HCT116 (cell line): ENCODE measurements around the gene TRA2A. TPM values are rescaled to one million over a fixed set of nuclear protein-coding genes. Genes with fewer than 3 reads are reported as not detected.

Experiments used
- ATAC-seq: fragments of 200-7000 bp; cut with Tn5 transposase; 2 replicates; pipeline ENCODE4 v1.9.1; 2020; ENCODE audit warnings: mild to moderate bottlenecking, moderate library complexity
- BruUV-seq: library from RNA; stranded (reverse); fragments of 400-500 nt; replicated peaks from 2 replicates; lab custom pipeline; 2021; lab: Mats Ljungman, UMichigan
- CTCF ChIA-PET: fragments of 300-600 bp; sonication (Branson Sonifier 250); formaldehyde crosslinking; loops from one replicate; lab custom pipeline; 2021; ENCODE audit warnings: antibody characterized with exemption; lab: Charles Lee
- POLR2A ChIA-PET: fragments of 300-600, 350-600 bp; sonication (Branson Sonifier 250); formaldehyde crosslinking; loops from one replicate; lab custom pipeline; 2021; ENCODE audit warnings: antibody characterized with exemption; lab: Charles Lee
- RAD21 ChIA-PET, 2 experiments: fragments of 300-600 bp; sonication (Branson Sonifier 250); formaldehyde crosslinking; loops; one replicate each; lab custom pipeline; 2023; ENCODE audit warnings: low total read pairs in 2 of 2; ENCODE audit not compliant: uncharacterized antibody in 2 of 2, unreplicated experiment in 2 of 2, low non-redundant PET in 1 of 2; lab: Charles Lee
- DNase-seq: peaks from one replicate; pipeline ENCODE4 v3.0.0-alpha.2; 2010; ENCODE audit warnings: low read depth, low spot score
- H2AFZ ChIP-seq: fragments of 200-600 bp; shearing (Covaris generic), sonication (generic); 2 replicates; pipeline ENCODE4 v1.6.1; 2017; ENCODE audit warnings: low read depth, mixed run types, mixed read lengths, antibody characterized with exemption, low read length; ENCODE audit not compliant: poor library complexity, severe bottlenecking
- H3K27ac ChIP-seq: 2 replicates; pipeline ENCODE4 v1.5.1; 2012; ENCODE audit warnings: low read depth, low read length
- H3K27me3 ChIP-seq: fragments of 200-600 bp; sonication (generic); 2 replicates; pipeline ENCODE4 v1.6.1; 2016; ENCODE audit warnings: mixed run types, low read length, mixed read lengths; ENCODE audit not compliant: insufficient read depth
- H3K36me3 ChIP-seq, 2 experiments: fragments of 200-500 bp in 1 of 2; fragments of 200-600 bp in 1 of 2; sonication (Bioruptor generic) in 1 of 2; sonication (generic) in 1 of 2; 2 replicates each; pipeline versions ENCODE4 v1.5.1 to v1.6.1; 2014 to 2016; ENCODE audit warnings: low read length in 2 of 2, inconsistent platforms in 1 of 2, mixed read lengths in 1 of 2, mixed run types in 1 of 2; ENCODE audit not compliant: insufficient read depth in 2 of 2, control insufficient read depth in 1 of 2
- H3K4me1 ChIP-seq, 2 experiments: fragments of 200-600 bp in 1 of 2; sonication (generic) in 1 of 2; 2 replicates each; pipeline versions ENCODE4 v1.5.1 to v1.6.1; 2012 to 2017; ENCODE audit warnings: low read length in 2 of 2, inconsistent platforms in 1 of 2, mild to moderate bottlenecking in 1 of 2, mixed read lengths in 1 of 2, mixed run types in 1 of 2, moderate library complexity in 1 of 2; ENCODE audit not compliant: insufficient read depth in 2 of 2, control insufficient read depth in 1 of 2
- H3K4me2 ChIP-seq: fragments of 200-600 bp; sonication (generic); 2 replicates; pipeline ENCODE4 v1.6.1; 2017; ENCODE audit warnings: mixed run types, low read length, mixed read lengths
- H3K4me3 ChIP-seq, 2 experiments: fragments of 200-600 bp in 1 of 2; sonication (generic) in 1 of 2; replicated peaks in 1 of 2; 2 replicates each; pipeline ENCODE4 v1.5.1; 2011 to 2016; ENCODE audit warnings: low read length in 2 of 2, control low read depth in 1 of 2, low read depth in 1 of 2, mild to moderate bottlenecking in 1 of 2, mixed read lengths in 1 of 2, mixed run types in 1 of 2
- H3K79me2 ChIP-seq: fragments of 200-600 bp; sonication (generic); 2 replicates; pipeline ENCODE4 v1.6.1; 2017; ENCODE audit warnings: mild to moderate bottlenecking, mixed run types, low read length, moderate library complexity, mixed read lengths; ENCODE audit not compliant: insufficient read depth
- H3K9ac ChIP-seq: fragments of 200-600 bp; sonication (generic); 2 replicates; pipeline ENCODE4 v1.6.1; 2016; ENCODE audit warnings: low read length, mixed read lengths
- H3K9me2 ChIP-seq: fragments of 200-600 bp; sonication (generic), shearing (Covaris generic); 2 replicates; pipeline ENCODE4 v1.6.1; 2017; ENCODE audit warnings: mixed run types, mild to moderate bottlenecking, moderate library complexity; ENCODE audit not compliant: insufficient read depth
- H3K9me3 ChIP-seq, 2 experiments: fragments of 200-500 bp in 1 of 2; fragments of 200-600 bp in 1 of 2; sonication (Bioruptor generic) in 1 of 2; sonication (generic) in 1 of 2; 2 replicates each; pipeline ENCODE4 v1.6.1; 2014 to 2017; ENCODE audit warnings: low read length in 2 of 2, mixed read lengths in 2 of 2, inconsistent platforms in 1 of 2, low read depth in 1 of 2, mild to moderate bottlenecking in 1 of 2, mixed run types in 1 of 2, moderate library complexity in 1 of 2; ENCODE audit not compliant: control insufficient read depth in 1 of 2, insufficient read depth in 1 of 2
- H4K20me1 ChIP-seq: fragments of 200-600 bp; sonication (generic), shearing (Covaris generic); 2 replicates; pipeline ENCODE4 v1.6.1; 2017; ENCODE audit warnings: mixed run types, mild to moderate bottlenecking, moderate library complexity; ENCODE audit not compliant: insufficient read depth
- EGR1 ChIP-seq: IDR thresholded peaks from 2 replicates; pipeline ENCODE4 v1.6.1; 2012; ENCODE audit warnings: low read depth
- ELF1 ChIP-seq: IDR thresholded peaks from 2 replicates; pipeline ENCODE4 v1.6.1; 2012; ENCODE audit warnings: low read depth, borderline replicate concordance
- EZH2 ChIP-seq: fragments of 200-600 bp; sonication (generic); IDR thresholded peaks from 2 replicates; pipeline ENCODE4 v1.6.1; 2017; ENCODE audit warnings: antibody characterized with exemption, mixed run types
- EZH2phosphoT487 ChIP-seq: fragments of 200-600 bp; IDR thresholded peaks from 2 replicates; pipeline ENCODE4 v1.6.1; 2018; ENCODE audit warnings: antibody characterized with exemption, borderline replicate concordance
- POLR2A ChIP-seq: IDR thresholded peaks from 2 replicates; pipeline ENCODE4 v1.7.0; 2011; ENCODE audit warnings: borderline replicate concordance; ENCODE audit not compliant: insufficient read depth, insufficient read length; ENCODE audit errors: extremely low read depth
- RAD21 ChIP-seq: IDR thresholded peaks from 2 replicates; pipeline ENCODE4 v1.6.1; 2012; ENCODE audit warnings: low read depth, mild to moderate bottlenecking
- intact Hi-C: fragments of 100-400 bp; cut with micrococcal nuclease; formaldehyde crosslinking; loops from 2 replicates; pipeline ENCODE4 v1.10.0; 2022
- total RNA-seq: library from RNA; stranded (reverse); gene quantifications from one replicate; pipeline ENCODE4 v1.2.1, GENCODE V29; 2021; ENCODE audit not compliant: unreplicated experiment
- TF ChIP-seq, protein P1 (sequence below): IDR thresholded peaks from 2 replicates; pipeline ENCODE4 v1.6.1; 2012

Gene TRA2A
- total RNA-seq, 1 experiment from 2014 or later, result 122 TPM

DNA sequence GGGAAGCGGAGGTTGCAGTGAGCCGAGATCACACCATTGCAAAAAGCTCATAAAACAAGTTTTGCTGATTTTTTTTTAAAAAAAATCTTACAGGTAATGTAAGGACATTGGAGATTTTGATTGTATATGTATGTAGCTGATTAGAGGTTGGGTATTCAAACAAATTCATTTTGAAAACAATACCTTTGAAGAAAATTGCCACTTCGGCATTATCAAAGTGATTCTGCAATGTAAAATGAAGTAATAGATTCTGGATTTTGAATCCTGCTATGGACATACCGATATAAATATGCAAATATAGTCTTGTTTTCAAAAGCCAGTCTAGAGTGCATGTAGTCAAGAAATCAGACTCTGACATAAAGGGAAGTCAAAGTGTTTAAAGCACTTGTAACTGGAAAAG is 49.1 kb downstream of the TRA2A start:
- H3K9ac ChIP-seq, result no peak overlapping the region
- no peak for DNase-seq
- H3K9me3 ChIP-seq, result no peaks in the 10 kb centered on the region
- CTCF ChIA-PET, result no interaction called here
- no peaks in the 10 kb centered on the region for H3K4me1 ChIP-seq
- TF ChIP-seq POLR2A, result no peak
- no peak for TF ChIP-seq ELF1
- TF ChIP-seq, protein P1, sequence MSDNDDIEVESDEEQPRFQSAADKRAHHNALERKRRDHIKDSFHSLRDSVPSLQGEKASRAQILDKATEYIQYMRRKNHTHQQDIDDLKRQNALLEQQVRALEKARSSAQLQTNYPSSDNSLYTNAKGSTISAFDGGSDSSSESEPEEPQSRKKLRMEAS, result no peak
- RAD21 ChIA-PET, result no interaction called here
- no peaks in the 10 kb centered on the region for H3K9me2 ChIP-seq
- H3K27ac ChIP-seq, result no peak overlapping the region
- H3K79me2 ChIP-seq, result no peaks in the 10 kb centered on the region
- no peak overlapping the region for H3K4me2 ChIP-seq
- no peak overlapping the region for H2AFZ ChIP-seq
- no peak for ATAC-seq
- peaks cover 24% of the 10 kb centered on the region for H3K27me3 ChIP-seq
- no peaks in the 10 kb centered on the region for H3K36me3 ChIP-seq
- intact Hi-C loops, result no loop called here
- no peak overlapping the region for H3K4me3 ChIP-seq
- BruUV-seq, result no TSS peak
- H4K20me1 ChIP-seq, result no peaks in the 10 kb centered on the region; the same call in 1 of the 2 replicates
- POLR2A ChIA-PET, result interaction anchor here (1.5 kb wide), 1 partner anchor 10 kb away, joined by 3 read pairs; no protein-coding TSS in a partner anchor

DNA sequence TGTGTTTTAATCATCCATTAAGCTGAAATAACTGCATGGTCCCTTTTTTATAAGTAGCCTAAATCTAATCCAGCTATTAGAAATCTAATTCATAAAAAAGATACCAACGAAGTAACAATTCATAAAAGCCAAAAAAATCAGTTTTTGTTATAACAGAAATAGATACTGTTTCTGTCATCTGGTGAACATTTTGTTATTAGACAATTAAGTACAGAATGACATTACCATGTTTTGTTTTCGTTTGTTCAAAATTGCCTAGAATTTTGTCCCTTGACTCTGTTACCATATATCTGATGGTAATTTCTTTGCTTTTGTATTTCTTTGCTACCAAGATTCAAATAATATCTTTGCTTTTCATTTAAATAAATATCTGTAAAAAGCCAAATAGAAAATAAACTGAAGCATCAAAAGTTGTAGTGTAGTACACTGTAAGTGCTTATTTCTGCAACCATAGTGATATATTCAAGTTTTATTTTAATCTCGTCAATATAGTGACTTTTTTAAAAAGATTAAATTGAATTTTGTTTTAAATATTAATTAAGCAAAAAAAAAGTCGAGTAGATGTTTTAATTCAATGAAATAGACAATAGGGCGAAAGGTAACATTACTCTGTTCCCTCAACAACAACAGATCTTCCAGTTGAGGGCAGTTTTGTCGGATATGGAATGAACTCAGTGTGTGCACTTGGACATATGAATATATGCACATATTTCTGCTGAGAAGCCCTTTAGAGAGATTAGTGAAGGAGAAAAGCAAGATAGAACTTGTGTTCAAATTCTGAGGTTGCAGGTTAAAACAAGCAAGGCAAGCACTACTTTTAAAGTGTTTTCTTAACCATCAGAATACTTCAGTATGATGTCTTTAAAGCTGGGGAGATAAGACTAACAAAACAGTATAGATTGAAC is 53.6 kb downstream of the TRA2A start:
- CTCF ChIA-PET, result no interaction called here

More for the DNA sequence above, 53.6 kb downstream of the TRA2A start:
- Histone ChIP-seq H2AFZ (no peak overlapping the region), H3K27me3 (peaks cover 50% of the 10 kb centered on the region), H3K79me2 (0 out of 2 replicates have a peak, but pooled peaks cover 4% of the 10 kb centered on the region), H4K20me1 (peaks cover 4% of the 10 kb centered on the region; the same call in 1 of the 2 replicates), H3K9me3 (no peaks in the 10 kb centered on the region), H3K4me2 (no peak overlapping the region), H3K9ac (no peak overlapping the region), H3K4me3 (no peak overlapping the region), H3K4me1 (peaks cover 7 to 13% of the 10 kb centered on the region in 2 experiments), H3K9me2 (no peaks in the 10 kb centered on the region), H3K36me3 (no peaks in the 10 kb centered on the region), H3K27ac (no peak overlapping the region)
- intact Hi-C loops, result no loop called here
- TF ChIP-seq RAD21, result no peak
- TF ChIP-seq EZH2phosphoT487, result 0 out of 2 replicates have a peak, but pooled peaks have one; percentile 98
- peak; percentile 78; the same call in 1 of the 2 replicates for TF ChIP-seq EZH2
- no peak for TF ChIP-seq EGR1
- no TSS peak for BruUV-seq
- ATAC-seq (no peak), DNase-seq (no peak)
- RAD21 ChIA-PET, result no interaction called here
- POLR2A ChIA-PET, result no interaction called here
